GM18502 (cell line): ENCODE data around the gene DTNBP1.

Source experiments
- ATAC-seq: cut with Tn5 transposase; IDR thresholded peaks from one replicate; pipeline ENCODE4 v1.9.1; 2021; ENCODE audit warnings: mild to moderate bottlenecking; ENCODE audit not compliant: unreplicated experiment, poor library complexity

The DTNBP1 gene

DNA sequence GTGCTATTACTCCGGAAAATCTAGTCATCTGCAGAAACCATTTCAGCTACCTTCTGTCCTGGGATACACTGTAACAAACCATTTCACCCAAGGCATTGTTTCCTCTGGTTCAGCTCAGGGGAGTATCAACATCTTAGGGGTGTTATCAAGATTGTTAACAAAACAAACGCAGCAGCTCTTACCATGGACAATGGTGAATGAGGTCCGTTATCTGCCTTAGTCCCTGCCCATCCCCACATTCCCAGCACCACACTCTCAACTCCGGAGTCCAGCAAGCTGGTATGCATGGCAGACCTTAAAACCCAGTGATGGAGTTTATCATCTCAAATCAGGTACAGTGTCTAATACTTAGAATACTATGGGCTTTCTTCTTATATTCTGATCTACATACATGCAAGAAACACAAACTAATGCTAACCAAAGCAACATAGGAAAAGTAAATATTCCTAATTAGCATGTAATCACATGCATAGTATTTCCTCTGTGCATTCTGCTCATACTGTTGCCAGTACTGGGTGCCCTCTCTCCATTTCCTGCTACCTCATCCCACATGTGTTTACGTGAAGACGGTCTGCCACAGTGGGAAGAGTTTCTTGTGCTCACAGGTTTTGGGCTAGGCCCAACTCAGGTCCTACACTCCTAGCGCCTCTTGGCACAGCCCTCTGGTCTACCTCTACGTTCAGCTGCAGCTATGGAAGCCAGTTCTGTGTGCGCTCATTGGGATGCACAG, 123.9 kb downstream of the DTNBP1 start:
- ATAC-seq, result no peak

DNA sequence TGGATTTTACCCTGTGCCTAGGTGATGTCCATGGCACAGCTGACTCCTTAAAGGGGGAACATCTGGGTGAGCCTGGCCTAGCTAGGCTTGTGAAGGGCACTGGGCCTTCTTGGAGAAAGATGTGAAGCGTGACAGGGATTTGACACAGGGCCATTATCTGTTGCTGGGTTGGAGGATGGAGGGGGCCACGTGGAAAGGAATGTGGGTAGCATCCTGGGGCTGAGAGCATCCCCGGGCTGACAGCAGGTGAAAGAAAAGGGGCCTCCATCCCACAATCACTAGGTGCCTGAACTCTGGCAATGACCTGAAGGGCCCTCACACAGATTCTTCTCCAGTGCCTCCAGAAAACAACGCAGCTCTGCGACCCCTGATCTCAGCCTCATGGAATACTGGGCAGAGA, 124.7 kb downstream of the DTNBP1 start:
- ATAC-seq, result no peak

DNA sequence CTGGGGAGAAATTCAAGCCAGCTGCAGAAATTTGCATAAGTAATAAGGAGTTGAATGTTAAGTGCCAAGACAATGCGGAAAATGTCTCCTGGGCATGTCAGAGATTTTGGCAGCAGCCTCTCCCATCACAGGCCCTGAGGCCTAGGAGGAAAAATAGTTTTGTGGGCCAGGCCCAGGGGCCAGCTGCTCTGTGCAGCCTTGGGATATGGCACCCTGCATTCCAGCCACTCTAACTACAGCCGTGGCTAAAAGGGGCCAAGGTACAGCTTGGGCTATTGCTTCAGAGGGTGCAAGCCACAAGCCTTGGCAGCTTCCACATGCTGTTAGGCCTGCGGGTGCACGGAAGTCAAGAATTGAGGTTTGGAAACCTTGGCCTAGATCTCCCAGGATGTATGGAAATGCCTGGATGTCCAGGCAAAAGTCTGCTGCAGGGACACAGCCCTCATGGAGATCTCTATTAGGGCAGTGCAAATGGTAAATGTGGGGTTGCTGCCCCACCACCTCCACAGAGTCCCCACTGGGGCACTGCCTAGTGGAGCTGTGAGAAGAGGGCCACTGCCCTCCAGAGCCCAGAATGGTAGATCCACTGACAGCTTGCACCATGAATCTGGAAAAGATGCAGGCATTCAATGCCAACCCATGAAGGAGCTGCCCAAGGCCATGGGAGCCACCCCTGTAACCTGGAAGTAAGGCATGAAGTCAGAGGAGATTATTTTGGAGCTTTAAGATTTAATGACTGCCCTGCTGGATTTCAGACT, 126.5 kb downstream of the DTNBP1 start:
- no peak for ATAC-seq

DNA sequence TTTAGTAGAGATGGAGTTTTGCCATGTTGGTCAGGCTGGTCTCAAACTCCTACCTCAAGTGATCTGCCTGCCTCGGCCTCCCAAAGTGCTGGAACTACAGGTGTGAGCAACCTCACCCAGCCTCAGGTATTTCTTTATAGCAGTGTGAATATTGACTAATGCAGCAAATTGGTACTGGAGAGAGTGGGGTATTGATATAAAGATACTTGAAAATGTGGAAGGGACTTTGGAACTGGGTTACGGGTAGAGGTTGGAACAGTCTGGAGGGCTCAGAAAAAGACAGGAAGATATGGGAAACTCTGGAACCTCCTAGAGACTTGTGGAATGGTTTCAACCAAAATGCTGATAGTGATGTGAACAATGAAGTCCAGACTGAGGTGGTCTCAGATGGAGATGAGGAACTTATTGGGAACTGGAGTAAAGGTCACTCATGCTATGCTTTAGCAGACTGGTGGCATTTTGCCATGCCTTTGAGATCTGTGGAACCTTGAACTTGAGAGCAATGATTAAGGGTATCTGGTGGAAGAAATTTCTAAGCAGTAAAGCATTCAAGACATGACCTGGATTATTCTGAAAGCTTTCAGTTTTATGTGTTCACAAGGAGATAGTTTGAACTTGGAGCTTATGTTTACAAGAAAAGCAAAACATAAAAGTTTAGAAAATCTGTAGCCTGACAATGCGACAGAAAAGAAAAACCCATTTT, 127.2 kb downstream of the DTNBP1 start:
- no peak for ATAC-seq

DNA sequence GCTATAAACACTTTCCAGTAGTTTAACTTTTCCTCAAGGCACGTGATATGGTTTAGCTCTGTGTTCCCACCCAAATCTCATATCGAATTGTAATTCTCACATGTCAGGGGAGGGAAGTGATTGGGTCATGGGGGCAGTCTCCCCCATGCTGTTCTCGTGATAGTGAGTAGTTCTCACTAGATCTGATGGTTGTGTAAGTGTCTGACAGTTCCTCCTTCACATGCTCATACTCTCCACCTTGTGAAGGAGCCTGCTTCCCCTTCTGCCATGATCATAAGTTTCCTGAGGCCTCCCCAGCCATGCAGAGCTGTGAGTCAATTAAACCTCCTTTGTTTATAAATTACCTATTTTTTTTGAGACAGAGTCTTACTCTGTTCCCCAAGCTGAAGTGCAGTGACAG, 127.9 kb downstream of the DTNBP1 start:
- ATAC-seq, result no peak

DNA sequence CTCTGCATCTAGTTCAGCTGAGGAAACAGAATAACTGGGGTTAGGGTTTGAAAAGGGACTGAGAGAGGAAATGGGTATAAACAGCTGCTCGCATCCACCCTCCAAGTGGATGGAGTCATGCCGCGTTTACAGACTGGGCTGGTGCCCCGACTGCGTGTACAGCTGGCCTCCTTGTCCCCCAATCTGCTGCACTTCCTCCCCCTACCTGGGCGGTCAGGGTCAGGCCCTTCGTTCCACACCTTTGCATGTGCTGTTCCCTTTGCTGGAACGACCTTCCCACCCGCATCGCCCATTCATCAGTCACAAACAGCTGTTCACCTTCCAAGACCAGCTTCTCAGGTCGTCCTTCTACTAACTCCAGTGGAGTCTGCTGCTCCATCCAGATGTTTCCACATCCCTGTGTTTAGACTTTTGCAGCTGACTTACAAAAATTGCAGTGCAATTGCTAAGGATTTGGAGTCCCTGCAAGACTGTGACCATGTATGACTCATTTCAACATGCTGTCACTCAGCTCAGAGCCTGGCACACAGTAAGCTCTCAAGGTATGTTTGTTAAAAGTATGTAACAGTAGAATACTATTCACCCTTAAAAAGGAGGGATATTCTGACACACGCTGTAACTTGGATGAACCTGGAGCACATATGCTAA, 129.3 kb downstream of the DTNBP1 start:
- no peak for ATAC-seq

DNA sequence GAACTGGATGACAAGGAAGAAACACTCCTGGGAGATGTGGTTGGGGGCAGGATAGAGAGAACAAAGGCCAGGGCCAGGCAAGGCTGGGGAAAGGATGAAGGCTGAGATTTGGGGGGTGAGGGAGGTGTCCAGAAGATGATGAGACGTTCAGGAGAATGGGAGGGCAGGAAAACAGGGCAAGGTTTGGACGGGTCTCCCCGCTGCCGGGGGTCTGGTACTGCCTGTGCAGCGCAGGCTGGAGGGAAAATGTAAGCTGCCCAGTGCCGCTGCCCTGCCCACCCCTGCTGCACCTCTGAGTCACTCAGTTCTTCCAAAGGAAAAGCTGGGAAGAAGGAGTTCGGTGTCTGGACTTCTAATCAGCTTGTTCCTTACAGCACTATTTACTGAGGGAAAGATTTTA, 130.9 kb downstream of the DTNBP1 start:
- ATAC-seq, result no peak

DNA sequence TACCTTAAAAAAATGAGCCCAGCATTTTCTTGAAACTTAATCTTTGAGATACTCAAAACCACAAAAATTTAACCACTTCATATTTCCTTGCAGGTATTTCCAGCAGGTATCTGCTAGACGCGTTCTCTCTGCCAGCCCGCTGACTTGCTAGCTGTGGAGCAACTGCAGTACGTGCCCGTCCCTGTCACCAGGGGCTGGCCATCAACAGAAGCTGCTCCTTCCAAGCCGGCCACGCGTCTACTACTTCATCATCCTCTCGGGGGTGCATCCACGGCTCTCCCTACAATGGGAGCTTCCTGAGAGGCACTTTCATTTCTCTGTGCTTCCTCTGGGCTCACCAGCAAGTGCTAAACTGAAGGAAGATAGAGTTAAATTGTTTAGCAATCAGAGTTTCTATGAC, 132.4 kb downstream of the DTNBP1 start:
- ATAC-seq, result no peak

DNA sequence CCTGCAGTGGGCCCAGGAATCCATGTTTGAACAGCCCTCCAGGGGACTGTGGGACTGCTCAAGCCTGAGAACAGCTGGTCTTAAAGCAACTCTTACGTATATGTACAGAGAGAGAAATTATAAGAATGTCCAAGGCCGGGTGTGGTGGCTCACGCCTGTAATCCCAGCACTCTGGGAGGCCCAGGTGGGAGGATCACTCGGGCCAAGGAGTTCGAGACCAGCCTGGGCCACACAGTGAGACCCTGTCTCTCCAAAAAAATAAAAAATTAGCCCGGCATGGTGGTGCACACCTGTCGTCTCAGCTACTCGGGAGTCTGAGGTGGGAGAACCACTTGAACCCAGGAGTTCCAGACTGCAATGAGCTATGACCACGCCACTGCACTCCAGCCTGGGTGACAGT, 134.0 kb downstream of the DTNBP1 start:
- no peak for ATAC-seq

DNA sequence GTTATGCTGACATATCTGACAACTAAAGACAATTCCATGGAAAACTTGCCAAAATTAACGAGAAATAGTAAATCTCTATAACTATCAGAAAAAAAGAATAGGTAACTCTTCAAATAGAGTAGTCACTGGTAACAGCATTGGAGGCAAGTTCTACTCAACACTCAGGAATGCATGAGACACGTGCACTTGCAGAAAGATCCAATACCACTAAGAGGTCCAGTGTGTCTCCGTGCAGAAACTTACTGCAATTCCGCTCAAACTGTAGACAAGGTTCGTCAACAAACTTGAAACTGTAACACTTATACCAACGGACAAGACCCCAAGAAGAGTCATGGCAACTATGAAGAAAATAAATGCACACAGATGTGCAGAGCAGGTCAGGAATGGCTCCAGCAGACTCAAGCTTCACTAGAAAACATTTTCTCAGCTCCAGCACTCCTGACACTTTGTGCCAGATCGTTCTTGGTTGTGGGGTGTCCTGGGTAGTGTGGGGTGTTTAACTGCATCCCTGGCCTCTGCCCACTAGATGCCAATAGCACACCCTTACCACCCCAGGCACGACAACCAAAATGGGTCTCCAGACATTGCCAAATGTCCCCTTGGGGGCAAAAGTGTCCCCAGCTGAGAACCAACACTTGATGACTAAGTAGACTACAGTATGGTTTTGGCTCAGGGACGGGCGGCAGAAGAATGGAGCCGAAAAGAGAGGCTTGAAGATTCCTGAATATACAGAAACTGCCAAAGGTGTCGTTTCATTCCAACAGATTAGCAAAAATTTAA, 134.8 kb downstream of the DTNBP1 start:
- no peak for ATAC-seq

DNA sequence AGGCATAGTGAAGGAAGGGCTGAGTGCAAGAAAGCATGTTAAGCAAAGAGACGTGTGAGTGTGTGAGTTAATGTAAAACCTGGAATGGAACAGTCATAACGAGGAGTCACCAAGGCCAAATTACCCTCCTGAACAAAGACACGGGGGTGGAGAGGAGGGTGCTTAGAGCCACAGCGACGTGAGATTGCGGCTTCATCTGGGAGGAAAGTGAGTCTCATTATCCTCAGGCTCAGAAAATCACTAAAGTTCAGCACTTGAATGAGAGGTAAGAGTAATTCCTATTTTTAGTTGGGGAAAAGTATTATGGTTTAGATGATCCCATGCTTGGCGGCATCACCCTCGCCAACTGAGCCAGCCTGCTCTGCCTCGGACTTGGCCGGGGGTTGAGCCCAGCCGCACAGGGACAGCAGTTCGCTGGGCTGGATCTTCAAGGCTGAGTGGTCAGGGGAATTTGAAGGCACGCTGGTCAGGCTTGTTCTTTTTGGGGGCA, 136.6 kb downstream of the DTNBP1 start:
- ATAC-seq, result no peak

DNA sequence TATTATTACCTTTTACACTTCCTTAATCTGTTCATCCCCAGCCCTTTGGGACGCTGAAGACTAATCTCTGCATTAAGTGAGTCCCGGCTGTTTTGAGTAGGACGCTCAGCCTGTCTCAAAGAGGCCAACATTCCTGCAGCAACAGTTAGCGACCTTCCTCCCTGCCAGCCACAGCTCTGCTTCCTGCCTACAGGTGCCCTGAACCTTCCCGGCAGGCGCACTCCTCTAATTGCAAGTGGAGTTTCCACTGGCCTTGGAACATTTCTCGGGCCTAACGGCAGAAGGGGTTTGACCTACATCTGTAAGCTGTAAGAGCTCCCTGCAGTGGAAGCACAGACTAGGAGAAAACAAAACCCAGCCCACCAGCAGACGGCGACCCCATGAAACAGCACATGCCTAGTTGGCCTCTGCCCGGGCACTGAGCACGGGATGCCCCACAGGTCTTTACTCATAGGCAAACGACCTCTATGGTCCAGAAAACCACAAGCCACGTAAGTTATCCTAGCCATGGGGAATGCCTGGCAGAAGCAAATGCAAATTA, 137.9 kb downstream of the DTNBP1 start:
- ATAC-seq, result no peak

DNA sequence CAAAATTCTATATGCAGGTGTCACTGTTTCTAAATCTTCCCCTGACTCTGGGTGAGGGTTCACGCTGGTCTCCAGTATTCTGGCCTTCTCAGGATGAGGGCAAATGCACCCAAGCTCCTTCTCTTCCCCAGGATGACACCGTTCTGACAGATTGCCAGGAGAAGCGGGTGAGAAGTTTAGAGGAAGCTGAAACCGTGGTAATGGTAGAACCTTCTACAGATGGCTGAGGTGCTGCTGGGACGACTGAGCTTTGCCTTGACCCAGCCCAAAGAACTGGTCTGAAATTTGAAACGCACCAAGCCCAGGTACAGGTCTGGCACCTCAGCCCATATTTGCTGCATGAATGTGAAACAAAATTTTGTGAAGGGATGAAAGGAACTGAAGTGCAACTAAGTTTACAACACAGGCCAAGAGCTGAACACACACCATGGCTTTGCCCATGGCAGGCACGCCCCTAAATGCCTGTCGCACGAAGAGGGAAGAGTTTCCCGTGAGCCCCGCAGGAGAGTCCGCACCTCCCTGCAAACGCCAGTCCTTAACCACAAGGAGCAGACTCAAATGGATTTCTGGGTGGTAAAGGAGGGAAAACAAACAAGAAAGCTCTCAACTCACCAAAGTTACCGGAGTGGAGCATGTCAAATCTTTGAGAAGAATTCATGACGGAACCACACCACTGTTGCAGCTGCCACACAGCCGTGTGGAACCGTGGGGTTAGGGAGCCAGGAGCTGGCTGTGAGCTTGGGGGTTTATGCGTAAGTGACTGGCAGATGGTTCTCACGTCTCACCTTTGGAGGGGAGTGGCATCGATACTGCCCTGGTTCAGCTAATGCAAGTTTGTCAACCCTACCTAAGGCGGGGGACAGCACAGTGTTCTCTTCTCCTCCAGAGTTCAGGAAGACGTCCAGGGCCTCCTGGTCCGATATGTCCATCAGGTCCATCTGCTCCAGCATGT, 138.9 kb downstream of the DTNBP1 start:
- ATAC-seq, result no peak

DNA sequence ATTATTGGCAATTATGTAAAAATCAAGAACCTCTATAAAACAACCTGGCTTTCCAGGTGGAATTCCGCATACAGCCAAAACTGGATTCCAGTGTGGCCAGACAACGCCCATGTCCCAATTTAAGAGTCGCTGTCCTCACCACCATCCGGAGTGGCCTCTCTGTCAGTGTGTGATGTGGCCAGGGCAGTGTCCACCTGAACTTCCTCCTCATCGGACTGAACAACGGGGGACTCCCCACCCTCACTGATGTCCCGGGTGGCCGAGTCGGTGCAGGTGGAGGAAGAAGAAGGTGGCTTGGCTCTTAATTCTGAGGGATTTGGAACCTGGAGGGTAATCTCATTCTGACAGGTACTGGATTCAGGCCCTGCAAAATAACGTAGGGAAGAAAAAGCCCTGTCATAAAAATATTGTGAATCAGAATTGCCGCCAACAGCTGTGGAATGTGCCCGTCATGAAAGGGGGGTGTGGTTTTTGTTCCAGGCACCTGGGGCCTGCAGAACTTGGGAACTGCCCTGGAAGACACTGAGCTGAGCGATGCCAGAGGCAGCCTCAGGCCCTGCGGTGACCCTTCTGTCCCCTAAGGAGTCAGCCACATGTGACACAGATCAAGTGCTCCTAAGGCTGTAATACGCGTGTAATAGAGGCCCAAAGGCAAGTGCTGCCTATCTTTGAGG, 139.8 kb downstream of the DTNBP1 start:
- ATAC-seq, result no peak

DNA sequence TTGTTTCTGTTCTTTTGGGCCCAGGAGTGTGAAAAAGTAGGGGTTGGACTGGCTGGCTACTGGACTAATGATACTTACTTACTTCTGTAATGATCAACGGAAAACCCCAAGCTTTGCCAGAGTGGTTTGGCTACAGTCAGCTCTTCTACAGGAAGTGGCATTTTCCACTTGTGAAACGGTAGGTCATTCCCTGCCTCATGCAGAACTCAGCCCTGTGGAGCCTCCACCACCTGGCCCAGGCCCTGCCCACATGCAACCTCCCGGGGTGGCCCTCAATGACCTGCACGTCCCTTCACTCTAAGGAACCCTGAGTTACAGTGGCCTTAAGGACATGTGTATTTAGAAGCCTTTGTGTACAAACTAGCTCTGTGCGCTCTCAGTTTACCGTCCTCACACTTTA, 140.4 kb downstream of the DTNBP1 start:
- ATAC-seq, result no peak

DNA sequence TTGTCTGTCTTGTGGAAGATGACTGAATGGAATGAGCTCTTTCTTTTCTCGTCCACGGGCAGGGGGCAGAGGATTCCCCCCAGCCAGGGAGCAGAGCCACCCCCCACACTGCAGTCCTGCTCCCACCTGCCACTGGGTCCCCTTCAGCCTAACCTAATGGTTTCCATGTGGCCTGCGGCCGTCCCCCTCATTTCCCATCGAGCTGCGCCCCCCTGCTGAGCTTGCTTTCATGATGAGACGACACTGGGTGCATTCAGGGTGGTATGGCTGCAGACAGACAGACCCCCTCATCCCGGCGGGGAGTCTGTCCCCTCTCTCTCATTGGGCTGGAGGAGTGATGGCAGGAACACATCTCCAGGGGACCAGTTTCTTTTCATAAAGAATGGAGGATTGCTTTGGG, 140.8 kb downstream of the DTNBP1 start:
- no peak for ATAC-seq

DNA sequence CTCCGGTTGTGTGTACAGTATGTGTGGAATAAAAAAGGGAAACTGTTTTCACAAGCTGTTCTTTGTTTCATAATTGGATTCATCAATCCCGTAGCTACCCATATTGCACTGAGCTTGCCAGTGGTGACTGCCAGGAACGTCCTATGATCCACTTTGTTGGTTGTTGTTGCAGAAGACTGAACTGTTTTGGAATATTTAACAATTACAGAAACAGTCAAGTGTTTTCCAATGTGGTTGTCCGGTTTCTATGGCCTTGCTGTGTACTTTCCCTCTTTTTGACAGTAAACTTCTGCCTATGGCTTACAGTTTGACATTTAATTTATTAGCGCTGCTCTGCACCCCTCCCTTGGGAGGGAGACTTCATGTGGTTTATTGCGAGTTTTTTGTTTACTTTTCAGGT, 141.2 kb downstream of the DTNBP1 start:
- ATAC-seq, result no peak

DNA sequence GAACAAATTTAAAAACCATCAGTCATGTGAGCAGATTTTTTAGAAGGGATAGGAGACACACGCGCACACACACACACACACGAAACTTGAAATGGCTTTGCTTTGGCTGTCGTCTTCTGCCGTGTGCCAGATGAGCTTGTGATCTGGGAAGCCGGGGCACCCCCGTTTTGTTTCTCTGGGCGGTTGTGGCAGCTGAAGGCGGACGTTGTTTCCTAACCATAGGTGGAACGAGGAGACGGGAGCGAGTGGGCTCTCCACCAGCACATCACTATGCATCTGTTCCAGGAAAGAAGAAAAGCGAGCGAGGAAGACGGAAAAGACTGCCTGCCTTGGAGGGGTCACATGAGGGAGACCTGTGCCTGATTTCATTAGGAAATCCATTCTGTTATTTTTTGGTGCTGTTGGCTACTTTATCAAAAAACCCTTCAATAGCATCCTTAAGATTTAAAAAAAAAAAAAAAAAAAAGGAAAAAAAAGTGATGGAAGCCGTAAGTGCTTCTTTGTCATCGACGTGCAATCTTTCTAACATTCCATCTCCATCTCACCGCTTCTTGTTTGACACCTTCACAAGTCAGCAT, 142.1 kb downstream of the DTNBP1 start:
- ATAC-seq, result no peak
